ENCODE data around the gene STEAP1B.
"Not testable (repeated sequence)": the region's sequence is repeated elsewhere in the genome, so short reads cannot be mapped to it uniquely, and the experiment has no call there.

GRCh38 chr7:22523478-22524352, 23.7 kb upstream of the STEAP1B start:
- not testable (repeated sequence) for TF ChIP-seq CTCF (IDR thresholded peaks at IDR 0.05; ENCODE audit: insufficient read depth, low read length, poor library complexity, severe bottlenecking); EZH2phosphoT487 (conservative IDR thresholded peaks at IDR 0.05; ENCODE audit: low read length)

All from SU-DHL-6 (cell line).